HFFc6 (cell line): Measurements from ENCODE around the gene CRABP1. TPM values are rescaled to one million over a fixed set of nuclear protein-coding genes. Genes with fewer than 3 reads are reported as not detected.
A peak's percentile ranks its signal among the peaks of the same experiment; 100 is the strongest.

ENCODE experiments used
- DNase-seq: peaks from one replicate; pipeline ENCODE4 v3.0.0-alpha.2; 2018
- H3K27ac Mint-ChIP-seq: 2 replicates; pipeline ENCODE4 v1.8.0; 2020; ENCODE audit warnings: mild to moderate bottlenecking, mixed read lengths
- H3K27me3 Mint-ChIP-seq: 2 replicates; pipeline ENCODE4 v1.8.0; 2021; ENCODE audit warnings: mild to moderate bottlenecking, moderate library complexity, mixed read lengths; ENCODE audit not compliant: insufficient read depth
- H3K36me3 Mint-ChIP-seq: 2 replicates; pipeline ENCODE4 v1.8.0; 2021; ENCODE audit warnings: low read depth, mixed read lengths
- H3K4me1 Mint-ChIP-seq: 2 replicates; pipeline ENCODE4 v1.8.0; 2020; ENCODE audit warnings: low read depth, mixed read lengths
- H3K4me3 Mint-ChIP-seq: 2 replicates; pipeline ENCODE4 v1.8.0; 2020; ENCODE audit warnings: mild to moderate bottlenecking, moderate library complexity, mixed read lengths
- H3K9me3 Mint-ChIP-seq: 2 replicates; pipeline ENCODE4 v1.8.0; 2020; ENCODE audit warnings: mild to moderate bottlenecking, mixed read lengths
- CTCF ChIP-seq: fragments of 200-600 bp; sonication (generic); IDR thresholded peaks from 2 replicates; pipeline ENCODE4 v1.5.0; 2021; ENCODE audit warnings: antibody characterized with exemption, mild to moderate bottlenecking
- total RNA-seq, 6 experiments: library from RNA; stranded (reverse); fragmentation: NEBNext Ultra II Directional; extraction: Animal tissue kit (Norgen Biotek cat#: 25700); gene quantifications; 2 replicates in 1 of 6; 3 replicates in 5 of 6; pipeline ENCODE4 v1.2.3, GENCODE V29; 2021

Gene CRABP1
- total RNA-seq, 6 experiments from 2014 or later: not detected

DNA sequence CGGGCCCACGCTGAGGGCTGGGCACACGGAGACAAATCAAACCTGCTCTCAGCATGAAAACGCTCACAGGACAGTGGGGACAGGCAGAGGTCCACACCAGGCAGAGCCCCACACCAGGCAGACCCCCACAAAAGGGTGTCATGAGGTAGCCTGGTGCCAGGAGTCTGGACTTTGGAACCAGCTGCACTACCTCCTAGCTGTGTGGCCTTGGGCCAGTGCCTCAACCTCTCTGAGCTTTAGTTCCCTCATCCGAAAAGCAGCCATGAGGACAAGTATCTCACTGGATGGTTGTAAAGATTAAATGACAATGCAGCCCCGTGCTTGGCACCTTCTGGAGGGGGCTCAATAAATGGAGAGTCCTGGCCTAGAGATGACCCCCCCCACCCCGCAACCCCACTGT lies 16.5 kb upstream of the CRABP1 start:
- H3K27ac Mint-ChIP-seq: no peak overlapping the region

DNA sequence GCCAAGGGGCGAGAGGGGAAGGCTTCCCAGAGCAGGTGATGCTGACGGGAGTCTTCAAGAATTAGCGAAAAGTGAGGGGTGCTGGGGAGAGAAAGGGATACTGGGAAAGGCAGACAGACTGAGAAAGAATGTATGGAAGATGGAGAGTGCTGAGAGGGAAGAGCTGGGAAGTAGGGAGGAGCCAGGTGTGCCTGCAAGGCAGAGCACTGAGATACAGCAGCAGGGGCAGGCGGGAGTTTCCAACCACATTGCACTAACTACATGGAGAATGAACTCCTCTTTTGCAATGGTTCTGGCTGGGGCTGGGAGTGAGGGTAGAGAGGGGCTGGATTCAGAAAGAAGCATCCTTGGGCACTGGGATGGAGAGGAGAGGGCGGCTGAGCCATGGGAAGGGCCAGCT lies 16.0 kb upstream of the CRABP1 start:
- TF ChIP-seq CTCF: no peak
- no peaks in the 10 kb centered on the region for H3K9me3 Mint-ChIP-seq

More for the DNA sequence above, 16.5 kb upstream of the CRABP1 start:
- no peaks in the 10 kb centered on the region for H3K9me3 Mint-ChIP-seq
- DNase-seq: no peak
- peaks cover 27% of the 10 kb centered on the region for H3K4me1 Mint-ChIP-seq
- H3K4me3 Mint-ChIP-seq: no peak overlapping the region
- no peaks in the 10 kb centered on the region for H3K36me3 Mint-ChIP-seq
- no peak for TF ChIP-seq CTCF
- peaks cover 23% of the 10 kb centered on the region for H3K27me3 Mint-ChIP-seq

GRCh38 chr15:78325092-78325843 lies 14.9 kb upstream of the CRABP1 start:
- H3K9me3 Mint-ChIP-seq: no peaks in the 10 kb centered on the region
- no peak overlapping the region for H3K4me3 Mint-ChIP-seq
- no peaks in the 10 kb centered on the region for H3K36me3 Mint-ChIP-seq
- peak; percentile 10 for DNase-seq
- no peak for TF ChIP-seq CTCF
- H3K27ac Mint-ChIP-seq: no peak overlapping the region
- H3K4me1 Mint-ChIP-seq: peaks cover 33% of the 10 kb centered on the region
- H3K27me3 Mint-ChIP-seq: peaks cover 19% of the 10 kb centered on the region

More for the DNA sequence above, 16.0 kb upstream of the CRABP1 start:
- DNase-seq: no peak
- no peak overlapping the region for H3K4me3 Mint-ChIP-seq
- H3K27ac Mint-ChIP-seq: no peak overlapping the region
- peaks cover 27% of the 10 kb centered on the region for H3K4me1 Mint-ChIP-seq
- H3K27me3 Mint-ChIP-seq: peaks cover 19% of the 10 kb centered on the region
- no peaks in the 10 kb centered on the region for H3K36me3 Mint-ChIP-seq

DNA sequence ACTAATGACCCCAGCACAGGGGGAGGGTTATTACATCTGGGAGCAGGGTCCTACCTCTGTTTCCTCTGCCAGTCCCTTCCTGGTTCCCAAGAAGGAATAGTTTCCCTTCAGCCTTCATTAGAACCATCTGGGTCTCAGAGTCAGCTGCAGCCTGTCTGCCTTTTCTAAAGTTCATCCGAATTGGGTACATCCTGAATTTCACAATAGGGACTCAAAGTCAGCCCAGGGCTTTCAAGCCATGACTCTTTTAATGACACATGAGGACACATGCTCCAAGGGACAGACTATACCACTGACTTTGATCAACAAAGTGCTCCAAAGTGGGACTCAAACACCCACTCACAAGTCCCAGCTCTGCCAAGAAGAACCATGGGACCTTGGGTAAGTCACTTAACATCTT lies 12.7 kb upstream of the CRABP1 start:
- no peak for DNase-seq
- no peak for TF ChIP-seq CTCF
- Mint-ChIP-seq H3K27me3 (peaks cover 19% of the 10 kb centered on the region), H3K4me3 (no peak overlapping the region), H3K9me3 (no peaks in the 10 kb centered on the region), H3K36me3 (no peaks in the 10 kb centered on the region), H3K27ac (no peak overlapping the region), H3K4me1 (peaks cover 27% of the 10 kb centered on the region)

DNA sequence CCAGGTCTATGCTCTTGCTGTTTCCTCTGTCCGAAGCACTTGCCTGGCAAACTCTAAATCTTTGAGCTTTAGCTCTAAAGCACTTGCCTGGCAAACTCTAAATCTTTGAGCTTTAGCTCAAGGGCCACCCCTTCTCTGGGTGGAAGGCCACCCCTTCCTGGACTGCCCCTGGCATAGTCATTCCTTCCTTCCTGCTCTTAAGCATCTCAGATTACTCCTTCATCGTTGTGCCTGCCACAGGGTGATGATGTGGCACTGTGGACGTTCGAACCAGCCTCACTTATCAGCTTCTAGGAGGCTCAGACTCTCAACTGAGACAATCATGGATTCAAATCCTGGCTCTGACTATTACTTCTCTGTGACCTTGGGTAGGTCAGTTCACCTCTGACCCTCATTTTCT lies 10.5 kb upstream of the CRABP1 start:
- DNase-seq: no peak
- H3K4me3 Mint-ChIP-seq: no peak overlapping the region
- peaks cover 25% of the 10 kb centered on the region for H3K4me1 Mint-ChIP-seq
- H3K36me3 Mint-ChIP-seq: no peaks in the 10 kb centered on the region
- H3K27ac Mint-ChIP-seq: no peak overlapping the region
- TF ChIP-seq CTCF: no peak
- peaks cover 21% of the 10 kb centered on the region for H3K27me3 Mint-ChIP-seq
- no peaks in the 10 kb centered on the region for H3K9me3 Mint-ChIP-seq
